Naive thymus-derived CD4-positive, alpha-beta T cell (primary cell): ENCODE data around the gene NOVA2. TPM values are rescaled to one million over a fixed set of nuclear protein-coding genes. Genes with fewer than 3 reads are reported as not detected.

Experiments
- ATAC-seq: fragments of 150-1000 bp; cut with Tn5 transposase; 2 replicates; pipeline ENCODE4 v1.10.0; 2021; ENCODE audit warnings: mild to moderate bottlenecking, moderate library complexity
- CTCF ChIA-PET: fragments of 350-600 bp; sonication (Branson Sonifier 250); formaldehyde crosslinking; loops from one replicate; lab custom pipeline; 2021; ENCODE audit warnings: antibody characterized with exemption; lab: Charles Lee
- POLR2A ChIA-PET: fragments of 350-600 bp; sonication (Branson Sonifier 250); formaldehyde crosslinking; loops from one replicate; lab custom pipeline; 2021; ENCODE audit warnings: antibody characterized with exemption, inconsistent platforms; lab: Charles Lee
- DNase-seq, 9 donors: peaks; one replicate each; pipeline versions ENCODE4 v3.0.0 to v3.0.0-alpha.2; 2020 to 2022; ENCODE audit warnings: mixed read lengths in 1 of 9
- H3K27ac ChIP-seq: one replicate; pipeline ENCODE4 v1.7.0; 2013; ENCODE audit warnings: mild to moderate bottlenecking, low read depth, low read length, moderate library complexity
- H3K27me3 ChIP-seq, 2 donors: one replicate each; pipeline ENCODE4 v1.7.0; 2013; ENCODE audit warnings: low read length in 2 of 2, mild to moderate bottlenecking in 2 of 2, moderate library complexity in 2 of 2; ENCODE audit not compliant: control insufficient read depth in 2 of 2, insufficient read depth in 2 of 2
- H3K36me3 ChIP-seq, 3 experiments: 1 replicate in 2 of 3; 2 replicates in 1 of 3; pipeline ENCODE4 v1.7.0; 2013; ENCODE audit warnings: low read length in 3 of 3, mild to moderate bottlenecking in 3 of 3, moderate library complexity in 1 of 3; ENCODE audit not compliant: insufficient read depth in 3 of 3, control insufficient read depth in 2 of 3
- H3K4me1 ChIP-seq, 2 donors: one replicate each; pipeline ENCODE4 v1.7.0; 2013; ENCODE audit warnings: low read length in 2 of 2, mild to moderate bottlenecking in 2 of 2, moderate library complexity in 1 of 2; ENCODE audit not compliant: control insufficient read depth in 2 of 2, insufficient read depth in 2 of 2
- H3K4me3 ChIP-seq: 2 replicates; pipeline ENCODE4 v1.7.0; 2013; ENCODE audit warnings: mild to moderate bottlenecking, low read length
- H3K9me3 ChIP-seq, 3 experiments: 1 replicate in 2 of 3; 2 replicates in 1 of 3; pipeline ENCODE4 v1.7.0; 2013; ENCODE audit warnings: low read length in 3 of 3; ENCODE audit not compliant: control insufficient read depth in 2 of 3
- H3K27ac Mint-ChIP-seq, 9 donors: one replicate each; pipeline ENCODE4 v1.8.0; 2020 to 2022; ENCODE audit warnings: mixed read lengths in 9 of 9, mild to moderate bottlenecking in 8 of 9, moderate library complexity in 5 of 9, inconsistent platforms in 2 of 9
- H3K27me3 Mint-ChIP-seq, 5 donors: one replicate each; pipeline ENCODE4 v1.8.0; 2021 to 2022; ENCODE audit warnings: mixed read lengths in 5 of 5, mild to moderate bottlenecking in 1 of 5
- H3K36me3 Mint-ChIP-seq, 5 donors: one replicate each; pipeline ENCODE4 v1.8.0; 2020 to 2022; ENCODE audit warnings: mixed read lengths in 5 of 5, mild to moderate bottlenecking in 3 of 5, inconsistent platforms in 1 of 5
- H3K4me1 Mint-ChIP-seq, 7 donors: one replicate each; pipeline ENCODE4 v1.8.0; 2020 to 2022; ENCODE audit warnings: mixed read lengths in 7 of 7, mild to moderate bottlenecking in 3 of 7, inconsistent platforms in 1 of 7
- H3K4me3 Mint-ChIP-seq, 10 donors: one replicate each; pipeline ENCODE4 v1.8.0; 2020 to 2022; ENCODE audit warnings: mild to moderate bottlenecking in 10 of 10, mixed read lengths in 10 of 10, moderate library complexity in 6 of 10, inconsistent platforms in 2 of 10
- H3K9me3 Mint-ChIP-seq, 11 donors: one replicate each; pipeline ENCODE4 v1.8.0; 2020 to 2022; ENCODE audit warnings: mixed read lengths in 11 of 11, mild to moderate bottlenecking in 4 of 11, inconsistent platforms in 1 of 11, moderate library complexity in 1 of 11
- intact Hi-C, 2 donors: fragments of 100-400 bp; cut with micrococcal nuclease; formaldehyde crosslinking; loops; one replicate each; pipeline ENCODE4 v1.15.1; 2023
- polyA plus RNA-seq, 2 donors: library from polyadenylated mRNA; unstranded; fragments of 300-500 nt; fragmentation: Illumina TruSeq; gene quantifications; one replicate each; pipeline ENCODE4 v1.2.3, GENCODE V29; 2021
- total RNA-seq, 6 experiments: library from RNA in 5 of 6; stranded (reverse) in 5 of 6; gene quantifications; 1 replicate in 5 of 6; 2 replicates in 1 of 6; pipeline ENCODE4 v1.2.3 and lab custom pipeline; 2021 to 2026

NOVA2 gene
- total and polyA plus RNA-seq, 7 experiments from 2014 or later = 0.19 TPM; not detected in 6

GRCh38 chr19:45952686-45953505 is 20.8 kb downstream of the NOVA2 start:
- H3K27me3 Mint-ChIP-seq = peaks cover 18 to 46% (median 40%) of the 10 kb centered on the region in 5 donors
- H3K4me1 Mint-ChIP-seq = peaks cover 4 to 18% (median 7%) of the 10 kb centered on the region in 7 donors
- H3K4me1 ChIP-seq = peaks cover 0 to 8% of the 10 kb centered on the region in 2 donors
- ChIA-PET CTCF (no interaction called here), POLR2A (no interaction called here)
- H3K27ac ChIP-seq = no peak overlapping the region
- peak overlapping the region; percentile 53 for H3K4me3 ChIP-seq
- ATAC-seq = peak; percentile 41
- peak overlapping the region; percentile 61 to 77 (median 71) for H3K4me3 Mint-ChIP-seq
- intact Hi-C loops = no loop called here
- H3K9me3 ChIP-seq = no peaks in the 10 kb centered on the region
- no peaks in the 10 kb centered on the region for H3K36me3 ChIP-seq
- DNase-seq = peak in 7 of 9 donors; percentile 4 to 65 (median 40)
- peaks cover 0 to 8% (median 4%) of the 10 kb centered on the region in 11 donors for H3K9me3 Mint-ChIP-seq
- H3K27ac Mint-ChIP-seq = peak overlapping the region in 4 of 9 donors; percentile 9 to 52 (median 44)
- H3K27me3 ChIP-seq = peaks cover 4 to 7% of the 10 kb centered on the region in 2 donors
- peaks cover 0 to 7% (median 0%) of the 10 kb centered on the region in 5 donors for H3K36me3 Mint-ChIP-seq

GRCh38 chr19:45952341-45952685 is 21.4 kb downstream of the NOVA2 start:
- intact Hi-C loops = no loop called here
- peaks cover 0 to 8% (median 4%) of the 10 kb centered on the region in 11 donors for H3K9me3 Mint-ChIP-seq
- Histone ChIP-seq H3K36me3 (no peaks in the 10 kb centered on the region), H3K9me3 (no peaks in the 10 kb centered on the region), H3K27me3 (peaks cover 4 to 7% of the 10 kb centered on the region in 2 donors), H3K4me3 (no peak overlapping the region), H3K4me1 (peaks cover 0 to 8% of the 10 kb centered on the region in 2 donors), H3K27ac (no peak overlapping the region)
- H3K4me1 Mint-ChIP-seq = peaks cover 4 to 18% (median 7%) of the 10 kb centered on the region in 7 donors
- no peak for ATAC-seq
- peak overlapping the region in 7 of 10 donors; percentile 34 to 77 (median 69) for H3K4me3 Mint-ChIP-seq
- ChIA-PET CTCF (no interaction called here), POLR2A (no interaction called here)
- peak overlapping the region in 1 of 9 donors; percentile 41 for H3K27ac Mint-ChIP-seq
- H3K36me3 Mint-ChIP-seq = peaks cover 0 to 7% (median 0%) of the 10 kb centered on the region in 5 donors
- DNase-seq = no peak
- H3K27me3 Mint-ChIP-seq = peaks cover 18 to 49% (median 43%) of the 10 kb centered on the region in 5 donors

GRCh38 chr19:45947926-45948325 is 25.7 kb downstream of the NOVA2 start:
- peaks cover 0 to 4% (median 0%) of the 10 kb centered on the region in 11 donors for H3K9me3 Mint-ChIP-seq
- H3K9me3 ChIP-seq = no peaks in the 10 kb centered on the region
- no peak overlapping the region for H3K27ac ChIP-seq
- ATAC-seq (no peak), DNase-seq (no peak)
- peaks cover 18 to 38% (median 34%) of the 10 kb centered on the region in 5 donors for H3K27me3 Mint-ChIP-seq
- H3K4me1 Mint-ChIP-seq = peaks cover 0 to 6% (median under 1%) of the 10 kb centered on the region in 7 donors
- peaks cover 0 to 7% of the 10 kb centered on the region in 2 donors for H3K27me3 ChIP-seq
- peaks cover 0 to 5% of the 10 kb centered on the region in 2 donors for H3K4me1 ChIP-seq
- no peak overlapping the region for H3K4me3 Mint-ChIP-seq
- POLR2A ChIA-PET = no interaction called here
- intact Hi-C loops = no loop called here
- no peaks in the 10 kb centered on the region for H3K36me3 Mint-ChIP-seq
- CTCF ChIA-PET = no interaction called here
- H3K36me3 ChIP-seq = no peaks in the 10 kb centered on the region
- H3K4me3 ChIP-seq = no peak overlapping the region
- H3K27ac Mint-ChIP-seq = no peak overlapping the region

- no peak for DNase-seq
- Histone ChIP-seq H3K9me3 (no peaks in the 10 kb centered on the region), H3K4me3 (no peak overlapping the region), H3K36me3 (no peaks in the 10 kb centered on the region), H3K27ac (no peak overlapping the region), H3K27me3 (peaks cover 0 to 4% of the 10 kb centered on the region in 2 donors), H3K4me1 (no peaks in the 10 kb centered on the region)
- Mint-ChIP-seq H3K27ac (no peak overlapping the region), H3K4me3 (no peak overlapping the region), H3K4me1 (peaks cover 0 to 9% (median 0%) of the 10 kb centered on the region in 7 donors), H3K36me3 (peaks cover 0 to 5% (median 4%) of the 10 kb centered on the region in 5 donors), H3K9me3 (peaks cover 0 to 7% (median 2%) of the 10 kb centered on the region in 11 donors), H3K27me3 (peaks cover 26 to 50% (median 44%) of the 10 kb centered on the region in 5 donors)
- ChIA-PET POLR2A (no interaction called here), CTCF (no interaction called here)
- ATAC-seq = no peak
- intact Hi-C loops = no loop called here
Observed at GRCh38 chr19:45940515-45940805, 33.2 kb downstream of the NOVA2 start.

GRCh38 chr19:45939792-45940514 is 33.7 kb downstream of the NOVA2 start:
- Histone ChIP-seq H3K27ac (no peak overlapping the region), H3K36me3 (no peaks in the 10 kb centered on the region), H3K9me3 (no peaks in the 10 kb centered on the region), H3K27me3 (peaks cover 0 to 4% of the 10 kb centered on the region in 2 donors), H3K4me1 (no peaks in the 10 kb centered on the region), H3K4me3 (no peak overlapping the region)
- no peak overlapping the region for H3K4me3 Mint-ChIP-seq
- peaks cover 0 to 9% (median 0%) of the 10 kb centered on the region in 7 donors for H3K4me1 Mint-ChIP-seq
- ChIA-PET CTCF (no interaction called here), POLR2A (interaction anchor here (0.6 kb wide), 1 partner anchor 96 kb away, joined by 3 read pairs; no protein-coding TSS in a partner anchor)
- peaks cover 0 to 5% (median 4%) of the 10 kb centered on the region in 5 donors for H3K36me3 Mint-ChIP-seq
- no peak overlapping the region for H3K27ac Mint-ChIP-seq
- H3K27me3 Mint-ChIP-seq = peaks cover 30 to 50% (median 49%) of the 10 kb centered on the region in 5 donors
- ATAC-seq = no peak
- H3K9me3 Mint-ChIP-seq = peaks cover 0 to 7% (median 2%) of the 10 kb centered on the region in 11 donors
- DNase-seq = no peak
- intact Hi-C loops = no loop called here

- H3K27ac Mint-ChIP-seq = no peak overlapping the region
- H3K9me3 ChIP-seq = no peaks in the 10 kb centered on the region
- H3K4me1 Mint-ChIP-seq = peaks cover 0 to 9% (median 0%) of the 10 kb centered on the region in 7 donors
- peaks cover 0 to 4% of the 10 kb centered on the region in 2 donors for H3K27me3 ChIP-seq
- H3K9me3 Mint-ChIP-seq = peaks cover 0 to 7% (median 2%) of the 10 kb centered on the region in 11 donors
- H3K27ac ChIP-seq = no peak overlapping the region
- no peak overlapping the region for H3K4me3 ChIP-seq
- POLR2A ChIA-PET = no interaction called here
- DNase-seq = no peak
- H3K36me3 ChIP-seq = no peaks in the 10 kb centered on the region
- intact Hi-C loops = no loop called here
- ATAC-seq = no peak
- peaks cover 0 to 5% (median 4%) of the 10 kb centered on the region in 5 donors for H3K36me3 Mint-ChIP-seq
- H3K4me3 Mint-ChIP-seq = peak overlapping the region in 1 of 10 donors; percentile 38
- H3K27me3 Mint-ChIP-seq = peaks cover 40 to 61% (median 45%) of the 10 kb centered on the region in 5 donors
- no peaks in the 10 kb centered on the region for H3K4me1 ChIP-seq
- CTCF ChIA-PET = no interaction called here
Observed at GRCh38 chr19:45938733-45939319, 34.8 kb downstream of the NOVA2 start.
